ENCODE measurements around the gene LRRC75B. TPM values are rescaled to one million over a fixed set of nuclear protein-coding genes. Genes with fewer than 3 reads are reported as not detected.

LRRC75B gene
- total and polyA plus RNA-seq, 2 of the 13 experiments (the other 11 are each of a cell fraction or from before 2014, with no cell fraction given) = 11.8 to 34.8 TPM

- TF ChIP-seq ATF2 (CRISPR knock-in tag; IDR thresholded peaks at IDR 0.05) (peak; percentile 4; the same call in 1 of the 2 replicates), LCORL (IDR thresholded peaks at IDR 0.05) (no peak), LCORL (CRISPR knock-in tag; IDR thresholded peaks at IDR 0.05) (0 out of 2 replicates have a peak, but pooled peaks have one; percentile 20), KDM2A (CRISPR knock-in tag; IDR thresholded peaks at IDR 0.05; ENCODE audit: borderline replicate concordance, low read depth) (peak; percentile 30; the same call in 1 of the 2 replicates), HNRNPUL1 (IDR thresholded peaks at IDR 0.05; ENCODE audit: low read depth, low read length) (no peak), ZBTB38 (CRISPR knock-in tag; IDR thresholded peaks at IDR 0.05) (peak; percentile 96), ZNF788 (CRISPR knock-in tag; IDR thresholded peaks at IDR 0.05; ENCODE audit: borderline replicate concordance) (0 out of 2 replicates have a peak, but pooled peaks have one; percentile 5), MTF1 (CRISPR knock-in tag; IDR thresholded peaks at IDR 0.05) (no peak), SCMH1 (CRISPR knock-in tag; IDR thresholded peaks at IDR 0.05; ENCODE audit: borderline replicate concordance) (no peak), ZNF766 (CRISPR knock-in tag; IDR thresholded peaks at IDR 0.05; ENCODE audit: borderline replicate concordance) (peak; percentile 34; the same call in 1 of the 2 replicates), ZNF224 (CRISPR knock-in tag; IDR thresholded peaks at IDR 0.05) (0 out of 2 replicates have a peak, but pooled peaks have one; percentile 19), ZFX (CRISPR knock-in tag; IDR thresholded peaks at IDR 0.05; ENCODE audit: low read depth) (peak; percentile 97), ZNF7 (CRISPR knock-in tag; IDR thresholded peaks at IDR 0.05) (no peak), ZNF629 (CRISPR knock-in tag; conservative IDR thresholded peaks at IDR 0.05) (no peak), SALL1 (CRISPR knock-in tag; IDR thresholded peaks at IDR 0.05) (peak; percentile 79), PHF21A (CRISPR knock-in tag; IDR thresholded peaks at IDR 0.05) (0 out of 2 replicates have a peak, but pooled peaks have one; percentile 41), ZNF660 (CRISPR knock-in tag; IDR thresholded peaks at IDR 0.05; ENCODE audit: borderline replicate concordance, low read depth) (no peak), ZNF607 (CRISPR knock-in tag; IDR thresholded peaks at IDR 0.05; ENCODE audit: borderline replicate concordance) (no peak), KLF9 (CRISPR knock-in tag; IDR thresholded peaks at IDR 0.05; ENCODE audit: low read depth) (no peak), MXD3 (CRISPR knock-in tag; IDR thresholded peaks at IDR 0.05) (no peak), BRCA1 (CRISPR knock-in tag; IDR thresholded peaks at IDR 0.05) (no peak), ZNF350 (CRISPR knock-in tag; IDR thresholded peaks at IDR 0.05; ENCODE audit: borderline replicate concordance, low read depth) (peak; percentile 62; the same call in 1 of the 2 replicates), ZNF234 (CRISPR knock-in tag; conservative IDR thresholded peaks at IDR 0.05) (no peak), HMGXB4 (CRISPR knock-in tag; IDR thresholded peaks at IDR 0.05; ENCODE audit: borderline replicate concordance in 1 of 2, low read depth in 1 of 2) (peak in 1 of 2 experiments; percentile 58; a peak in 2 of 4 replicates), KDM5A (IDR thresholded peaks at IDR 0.05; ENCODE audit: borderline replicate concordance, low read length) (peak; percentile 27; the same call in 1 of the 2 replicates), POGZ (CRISPR knock-in tag; IDR thresholded peaks at IDR 0.05) (no peak), SP1 (IDR thresholded peaks at IDR 0.05) (no peak), SP1 (CRISPR knock-in tag; IDR thresholded peaks at IDR 0.05) (no peak)
Measured at GRCh38 chr22:24583221-24584165, 9.4 kb downstream of the LRRC75B start (continued).

Measured in HepG2 (cell line).